Stimulated activated memory B cell treated with anti-CD40 and anti-IgM and Interleukin-4, amounts not matched to agents 10 μg/mL and 1 μg/mL and 100 μg/mL, for 72 hours (primary cell): ENCODE measurements around the gene PRSS27.
"Not testable (repeated sequence)": the region's sequence is repeated elsewhere in the genome, so short reads cannot be mapped to it uniquely, and the experiment has no call there.

ENCODE experiments used
- ATAC-seq: fragments of 150-1000 bp; cut with Tn5 transposase; 2 replicates; pipeline ENCODE4 v1.10.0; 2021
- H3K27ac Mint-ChIP-seq: one replicate; pipeline ENCODE4 v1.8.0; 2022; ENCODE audit warnings: mild to moderate bottlenecking, mixed read lengths
- H3K27me3 Mint-ChIP-seq: one replicate; pipeline ENCODE4 v1.8.0; 2022; ENCODE audit warnings: mixed read lengths
- H3K36me3 Mint-ChIP-seq: one replicate; pipeline ENCODE4 v1.8.0; 2022; ENCODE audit warnings: mixed read lengths
- H3K4me1 Mint-ChIP-seq: one replicate; pipeline ENCODE4 v1.8.0; 2022; ENCODE audit warnings: mixed read lengths
- H3K4me3 Mint-ChIP-seq: one replicate; pipeline ENCODE4 v1.8.0; 2022; ENCODE audit warnings: mild to moderate bottlenecking, moderate library complexity, mixed read lengths
- H3K9me3 Mint-ChIP-seq: one replicate; pipeline ENCODE4 v1.8.0; 2022; ENCODE audit warnings: mixed read lengths

PRSS27 gene

GRCh38 chr16:2687531-2688308 lies 32.3 kb downstream of the PRSS27 start:
- Mint-ChIP-seq H3K4me1 (peaks cover 35% of the 10 kb centered on the region), H3K27ac (peak overlapping the region; percentile 92), H3K27me3 (no peaks in the 10 kb centered on the region), H3K4me3 (peak overlapping the region; percentile 79), H3K9me3 (no peaks in the 10 kb centered on the region), H3K36me3 (peaks cover 10% of the 10 kb centered on the region)
- ATAC-seq: no peak

DNA sequence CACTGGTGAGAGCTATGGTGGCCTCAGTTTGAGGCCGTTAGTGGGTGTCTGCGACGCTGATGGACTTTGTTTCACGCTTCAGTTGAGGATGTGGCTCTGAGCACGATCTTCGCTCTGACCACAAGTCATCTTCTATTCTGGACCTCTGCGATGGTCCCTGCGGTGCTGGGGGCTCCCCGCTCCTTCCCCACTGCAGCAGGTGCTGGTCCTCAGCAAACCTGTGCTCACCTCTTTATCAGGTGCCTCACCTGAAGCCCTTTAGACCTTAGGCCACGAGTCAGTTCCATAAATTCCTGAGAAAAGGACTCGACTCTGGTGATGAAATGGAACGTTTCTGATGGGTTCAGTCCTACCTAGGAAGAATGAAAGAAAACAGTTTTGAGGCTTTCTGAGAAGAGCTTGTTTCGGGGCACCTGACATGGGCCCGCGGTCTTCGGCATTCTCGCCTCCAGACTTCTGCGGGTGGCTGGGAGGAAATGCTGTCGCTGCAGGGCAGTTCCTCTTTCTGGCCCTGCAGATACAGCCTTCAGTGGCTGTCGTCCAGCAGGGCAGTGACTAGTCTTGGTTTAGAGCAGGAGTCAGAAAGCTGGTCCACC lies 33.0 kb downstream of the PRSS27 start:
- H3K36me3 Mint-ChIP-seq: peaks cover 10% of the 10 kb centered on the region
- H3K4me3 Mint-ChIP-seq: peak overlapping the region; percentile 79
- ATAC-seq: peak; percentile 83
- no peaks in the 10 kb centered on the region for H3K9me3 Mint-ChIP-seq
- peak overlapping the region; percentile 92 for H3K27ac Mint-ChIP-seq
- peaks cover 31% of the 10 kb centered on the region for H3K4me1 Mint-ChIP-seq
- no peaks in the 10 kb centered on the region for H3K27me3 Mint-ChIP-seq

- not testable (repeated sequence) for H3K36me3 Mint-ChIP-seq, H3K27me3 Mint-ChIP-seq, H3K9me3 Mint-ChIP-seq, H3K4me3 Mint-ChIP-seq, H3K27ac Mint-ChIP-seq
- peaks cover 32% of the 10 kb centered on the region for H3K4me1 Mint-ChIP-seq
- ATAC-seq: peak; percentile 73
Measured at GRCh38 chr16:2686075-2686474, 33.9 kb downstream of the PRSS27 start.

GRCh38 chr16:2683041-2683440 lies 37.0 kb downstream of the PRSS27 start:
- not testable (repeated sequence) for H3K36me3 Mint-ChIP-seq, ATAC-seq, H3K9me3 Mint-ChIP-seq, H3K27me3 Mint-ChIP-seq
- Mint-ChIP-seq H3K4me3 (peak overlapping the region; percentile 93), H3K27ac (peak overlapping the region; percentile 88), H3K4me1 (peaks cover 29% of the 10 kb centered on the region)

GRCh38 chr16:2682209-2683021 lies 37.6 kb downstream of the PRSS27 start, which contains the start of gene KCTD5:
TSS of gene KCTD5 (plus strand) at chr16:2682523. CDS start at chr16:2682549, 26 bp downstream.
- no peaks in the 10 kb centered on the region for H3K36me3 Mint-ChIP-seq

GRCh38 chr16:2680360-2680759 lies 39.7 kb downstream of the PRSS27 start:
- H3K4me3 Mint-ChIP-seq, ATAC-seq, H3K27ac Mint-ChIP-seq, H3K36me3 Mint-ChIP-seq, H3K27me3 Mint-ChIP-seq, H3K9me3 Mint-ChIP-seq: not testable (repeated sequence)
- H3K4me1 Mint-ChIP-seq: peaks cover 14% of the 10 kb centered on the region

More at GRCh38 chr16:2682209-2683021, 37.6 kb downstream of the PRSS27 start, which contains the start of gene KCTD5:
- Mint-ChIP-seq H3K27me3 (no peaks in the 10 kb centered on the region), H3K27ac (peak within 1 kb of the TSS; percentile 88), H3K4me1 (peaks cover 23% of the 10 kb centered on the region), H3K4me3 (peak within 1 kb of the TSS; percentile 93), H3K9me3 (no peaks in the 10 kb centered on the region)
- ATAC-seq: peak; percentile 88

DNA sequence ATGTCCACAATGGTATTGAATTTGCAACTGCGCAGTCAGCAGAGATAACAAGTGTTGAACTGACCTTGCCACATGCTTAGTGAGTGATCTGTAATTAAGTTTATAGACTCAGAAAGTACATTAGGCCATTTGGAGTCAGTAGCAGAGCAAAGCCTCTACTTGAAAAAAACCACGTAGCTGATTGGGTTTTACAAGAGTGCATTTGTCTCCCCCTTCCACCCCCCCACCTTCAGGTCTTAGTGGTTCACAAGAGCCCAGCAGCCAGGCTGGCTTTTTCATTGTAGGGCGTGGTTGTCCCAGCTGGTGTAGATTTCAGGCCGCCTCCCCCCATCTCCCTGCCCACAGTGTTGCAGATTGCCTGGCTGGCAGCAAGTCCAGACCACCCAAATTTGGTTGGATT lies 40.1 kb downstream of the PRSS27 start:
- ATAC-seq, H3K9me3 Mint-ChIP-seq: not testable (repeated sequence)

DNA sequence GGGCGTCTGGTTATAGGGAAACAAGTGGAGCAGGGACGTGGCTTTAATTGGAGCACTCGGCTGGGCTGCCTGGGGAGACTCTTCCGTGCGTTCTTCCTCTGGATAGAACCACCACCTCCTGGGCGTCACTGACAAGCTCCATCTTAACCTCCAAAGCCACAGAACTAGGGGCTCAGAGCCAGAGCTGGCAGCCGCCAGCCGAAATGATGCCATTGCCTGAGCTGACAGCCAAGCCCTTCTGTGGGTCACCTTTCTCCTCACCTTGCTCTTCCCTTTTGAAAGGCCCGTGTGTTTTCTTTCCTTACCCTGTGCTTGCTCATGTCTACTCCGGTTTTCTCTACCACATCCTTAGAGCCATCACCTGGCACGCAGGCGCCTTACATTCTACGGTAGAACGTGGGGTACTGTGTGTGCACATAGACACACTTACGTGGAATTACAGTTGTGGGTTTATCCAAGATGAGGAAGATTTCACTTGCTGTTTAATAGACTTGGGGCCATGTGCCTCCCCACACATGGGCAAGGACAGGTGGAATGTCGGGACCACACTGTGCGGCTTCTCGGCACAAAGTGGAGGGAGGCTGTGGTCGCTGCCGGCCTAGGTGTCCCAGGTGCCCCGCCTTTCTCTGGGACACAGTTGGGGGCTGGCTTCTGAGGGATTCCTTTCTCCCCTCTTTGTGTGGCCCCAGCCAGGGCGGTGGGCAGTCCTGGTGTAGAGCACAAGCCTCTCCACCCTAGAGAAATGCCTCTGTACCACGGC lies 41.6 kb downstream of the PRSS27 start:
- not testable (repeated sequence) for H3K27me3 Mint-ChIP-seq, H3K9me3 Mint-ChIP-seq, H3K4me1 Mint-ChIP-seq, ATAC-seq, H3K4me3 Mint-ChIP-seq, H3K36me3 Mint-ChIP-seq, H3K27ac Mint-ChIP-seq

More for the DNA sequence above, 40.1 kb downstream of the PRSS27 start:
- not testable (repeated sequence) for H3K27ac Mint-ChIP-seq, H3K27me3 Mint-ChIP-seq, H3K36me3 Mint-ChIP-seq, H3K4me3 Mint-ChIP-seq
- H3K4me1 Mint-ChIP-seq: peaks cover 13% of the 10 kb centered on the region

- H3K27me3 Mint-ChIP-seq, H3K4me1 Mint-ChIP-seq, ATAC-seq, H3K4me3 Mint-ChIP-seq, H3K27ac Mint-ChIP-seq, H3K9me3 Mint-ChIP-seq, H3K36me3 Mint-ChIP-seq: not testable (repeated sequence)
Measured at GRCh38 chr16:2676937-2677336, 43.1 kb downstream of the PRSS27 start.

DNA sequence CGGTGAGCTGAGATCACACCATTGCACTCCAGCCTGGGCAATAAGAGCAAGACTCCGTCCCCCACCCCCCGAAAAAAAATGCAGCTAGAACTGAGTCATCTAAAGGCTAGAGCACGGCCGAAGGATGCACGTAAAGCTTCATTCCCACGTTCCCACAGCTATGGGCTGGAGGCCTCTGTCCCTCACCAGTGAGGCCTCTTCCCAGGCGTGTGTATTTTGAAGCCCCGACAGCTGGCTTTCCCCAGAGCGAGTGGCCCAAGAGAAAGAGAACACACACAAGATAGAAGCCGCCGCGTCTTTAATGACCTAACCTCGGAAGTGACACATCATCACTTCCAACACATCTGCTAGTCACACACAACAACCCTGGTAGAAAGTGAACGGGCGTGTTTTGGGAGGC lies 44.3 kb downstream of the PRSS27 start:
- peaks cover 19% of the 10 kb centered on the region for H3K4me1 Mint-ChIP-seq
- H3K36me3 Mint-ChIP-seq: no peaks in the 10 kb centered on the region
- no peak overlapping the region for H3K4me3 Mint-ChIP-seq
- no peak overlapping the region for H3K27ac Mint-ChIP-seq
- no peak for ATAC-seq
- H3K27me3 Mint-ChIP-seq: no peaks in the 10 kb centered on the region
- no peaks in the 10 kb centered on the region for H3K9me3 Mint-ChIP-seq

DNA sequence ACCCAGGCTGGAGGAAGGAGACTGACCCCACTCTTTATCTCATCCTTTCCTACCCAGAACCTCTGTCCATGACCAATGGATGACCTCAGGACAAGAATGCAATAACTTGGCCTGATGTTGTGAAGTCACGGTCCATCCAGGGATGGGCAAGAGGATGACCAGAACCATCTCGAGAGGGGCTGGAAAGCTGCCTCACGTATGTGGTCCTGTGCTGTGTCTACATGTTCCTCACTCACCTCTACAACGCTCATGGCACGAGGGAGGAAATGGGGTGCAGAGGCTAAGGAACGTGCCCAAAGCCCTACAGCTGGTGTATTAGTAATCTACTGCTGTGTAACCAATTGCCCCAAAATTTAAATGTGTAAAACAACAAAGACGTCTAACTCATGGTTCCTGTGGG lies 45.0 kb downstream of the PRSS27 start:
- Mint-ChIP-seq H3K4me3 (no peak overlapping the region), H3K27ac (no peak overlapping the region), H3K36me3 (no peaks in the 10 kb centered on the region), H3K27me3 (no peaks in the 10 kb centered on the region), H3K4me1 (peaks cover 26% of the 10 kb centered on the region), H3K9me3 (no peaks in the 10 kb centered on the region)
- ATAC-seq: no peak

DNA sequence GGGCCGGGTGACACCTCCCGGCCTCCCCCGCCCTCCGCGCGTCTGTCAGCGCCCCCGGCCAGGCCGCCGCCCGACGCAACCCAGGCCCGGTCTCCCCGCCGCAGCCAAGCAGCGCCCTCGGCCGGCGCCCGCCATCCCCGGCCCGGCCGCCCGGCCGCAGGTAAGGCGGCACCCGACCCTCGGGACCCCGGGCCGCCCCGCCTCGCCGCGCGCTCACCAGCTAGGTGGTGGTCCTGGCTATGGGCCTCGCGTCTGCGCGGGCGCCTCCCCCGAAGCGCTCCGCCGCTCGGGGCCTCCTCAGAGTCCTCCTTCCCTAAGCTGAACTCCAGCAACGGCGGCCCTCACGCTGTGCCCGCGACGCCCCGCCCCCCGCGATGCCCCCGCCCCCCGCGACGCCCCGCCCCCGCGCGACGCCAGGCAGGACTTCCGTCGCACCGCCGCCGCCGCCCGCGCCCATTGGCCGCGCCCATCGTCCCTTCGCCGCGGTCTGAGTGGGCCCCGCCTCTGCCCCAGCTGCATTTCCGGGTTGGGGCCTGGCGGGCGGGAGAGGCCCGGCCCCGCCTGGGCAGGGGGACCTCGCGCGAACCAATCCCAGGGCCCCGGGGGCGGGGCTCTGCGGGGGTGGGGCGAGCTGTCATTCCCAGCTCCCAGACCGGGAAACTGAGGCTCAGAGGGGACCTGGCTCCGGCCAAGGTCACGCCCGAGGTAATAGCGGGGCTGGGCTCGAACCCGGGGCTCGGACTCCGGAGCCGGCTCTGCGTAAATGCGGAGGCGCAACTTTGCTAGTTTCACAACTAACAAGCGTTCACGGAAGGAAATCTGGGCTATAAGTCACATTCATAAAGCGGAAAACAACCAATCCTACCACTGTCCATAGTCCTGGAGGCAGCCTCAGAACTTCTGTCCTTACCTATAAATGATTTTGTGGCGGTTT lies 46.7 kb downstream of the PRSS27 start:
- H3K27ac Mint-ChIP-seq: peak overlapping the region; percentile 61
- peak overlapping the region; percentile 81 for H3K4me3 Mint-ChIP-seq
- no peaks in the 10 kb centered on the region for H3K9me3 Mint-ChIP-seq
- peaks cover 41% of the 10 kb centered on the region for H3K4me1 Mint-ChIP-seq
- H3K36me3 Mint-ChIP-seq: peaks cover 11% of the 10 kb centered on the region
- peak; percentile 98 for ATAC-seq
- no peaks in the 10 kb centered on the region for H3K27me3 Mint-ChIP-seq

- no peaks in the 10 kb centered on the region for H3K9me3 Mint-ChIP-seq
- H3K4me1 Mint-ChIP-seq: peaks cover 41% of the 10 kb centered on the region
- H3K36me3 Mint-ChIP-seq: peaks cover 22% of the 10 kb centered on the region
- no peaks in the 10 kb centered on the region for H3K27me3 Mint-ChIP-seq
- no peak for ATAC-seq
- H3K27ac Mint-ChIP-seq: peak overlapping the region; percentile 73
- peak overlapping the region; percentile 48 for H3K4me3 Mint-ChIP-seq
Measured at GRCh38 chr16:2671741-2672140, 48.3 kb downstream of the PRSS27 start.

GRCh38 chr16:2671193-2671592 lies 48.8 kb downstream of the PRSS27 start:
- not testable (repeated sequence) for ATAC-seq, H3K27me3 Mint-ChIP-seq, H3K9me3 Mint-ChIP-seq
- Mint-ChIP-seq H3K4me3 (peak overlapping the region; percentile 48), H3K36me3 (peaks cover 27% of the 10 kb centered on the region), H3K4me1 (peaks cover 41% of the 10 kb centered on the region), H3K27ac (peak overlapping the region; percentile 73)
